Stimulated activated effector memory CD8-positive, alpha-beta T cell treated with anti-CD3 and anti-CD28 coated beads, Interleukin-12 subunit alpha, Interleukin-12 subunit beta, amount 100 ng/mL, for 72 hours (primary cell): ENCODE results near the gene MMS22L.
"Not testable (repeated sequence)": the region's sequence is repeated elsewhere in the genome, so short reads cannot be mapped to it uniquely, and the experiment has no call there.

Source experiments
- ATAC-seq: fragments of 150-1000 bp; cut with Tn5 transposase; 2 replicates; pipeline ENCODE4 v1.10.0; 2021
- DNase-seq, 2 donors: peaks; one replicate each; pipeline ENCODE4 v3.0.0; 2021 to 2022; ENCODE audit warnings: low spot score in 2 of 2
- H3K27ac Mint-ChIP-seq: one replicate; pipeline ENCODE4 v1.8.0; 2022; ENCODE audit warnings: mild to moderate bottlenecking, mixed read lengths
- H3K36me3 Mint-ChIP-seq: one replicate; pipeline ENCODE4 v1.8.0; 2022; ENCODE audit warnings: mild to moderate bottlenecking, mixed read lengths
- H3K4me1 Mint-ChIP-seq: one replicate; pipeline ENCODE4 v1.8.0; 2022; ENCODE audit warnings: mixed read lengths
- H3K4me3 Mint-ChIP-seq: one replicate; pipeline ENCODE4 v1.8.0; 2022; ENCODE audit warnings: mild to moderate bottlenecking, mixed read lengths
- H3K9me3 Mint-ChIP-seq: one replicate; pipeline ENCODE4 v1.8.0; 2022; ENCODE audit warnings: mixed read lengths

Gene MMS22L

GRCh38 chr6:97198046-97198565, 84.9 kb downstream of the MMS22L start:
- Mint-ChIP-seq H3K4me1 (no peaks in the 10 kb centered on the region), H3K27ac (no peak overlapping the region), H3K9me3 (no peaks in the 10 kb centered on the region), H3K4me3 (no peak overlapping the region), H3K36me3 (peaks cover 5% of the 10 kb centered on the region)
- no peak for ATAC-seq
- DNase-seq, result no peak

GRCh38 chr6:97195117-97195516, 87.9 kb downstream of the MMS22L start:
- Mint-ChIP-seq H3K36me3 (peaks cover 5% of the 10 kb centered on the region), H3K9me3 (no peaks in the 10 kb centered on the region), H3K4me3 (no peak overlapping the region), H3K4me1 (peaks cover 6% of the 10 kb centered on the region), H3K27ac (no peak overlapping the region)
- no peak for ATAC-seq
- DNase-seq, result no peak

GRCh38 chr6:97189767-97190166, 93.2 kb downstream of the MMS22L start:
- Mint-ChIP-seq H3K4me1 (peaks cover 6% of the 10 kb centered on the region), H3K27ac (no peak overlapping the region), H3K9me3 (no peaks in the 10 kb centered on the region), H3K4me3 (no peak overlapping the region), H3K36me3 (peaks cover 5% of the 10 kb centered on the region)
- ATAC-seq, result no peak
- DNase-seq, result no peak

GRCh38 chr6:97187951-97188350, 95.1 kb downstream of the MMS22L start:
- Mint-ChIP-seq H3K27ac (no peak overlapping the region), H3K9me3 (no peaks in the 10 kb centered on the region), H3K36me3 (no peaks in the 10 kb centered on the region), H3K4me3 (no peak overlapping the region), H3K4me1 (peaks cover 6% of the 10 kb centered on the region)
- no peak for DNase-seq
- no peak for ATAC-seq

- peaks cover 6% of the 10 kb centered on the region for H3K4me1 Mint-ChIP-seq
- ATAC-seq (peak; percentile 72), DNase-seq (peak; percentile 48 to 68)
- H3K36me3 Mint-ChIP-seq, result no peaks in the 10 kb centered on the region
- H3K4me3 Mint-ChIP-seq, result no peak overlapping the region
- no peak overlapping the region for H3K27ac Mint-ChIP-seq
- H3K9me3 Mint-ChIP-seq, result no peaks in the 10 kb centered on the region
Measured at GRCh38 chr6:97186416-97186999, 96.5 kb downstream of the MMS22L start.

- Mint-ChIP-seq H3K9me3 (no peaks in the 10 kb centered on the region), H3K4me3 (no peak overlapping the region), H3K27ac (no peak overlapping the region), H3K36me3 (peaks cover 23% of the 10 kb centered on the region), H3K4me1 (no peaks in the 10 kb centered on the region)
- DNase-seq (no peak), ATAC-seq (no peak)
Measured at GRCh38 chr6:97177905-97178304, 105.1 kb downstream of the MMS22L start.

GRCh38 chr6:97176468-97176867, 106.5 kb downstream of the MMS22L start:
- ATAC-seq (no peak), DNase-seq (no peak)
- Mint-ChIP-seq H3K36me3 (peaks cover 32% of the 10 kb centered on the region), H3K27ac (no peak overlapping the region), H3K4me1 (no peaks in the 10 kb centered on the region), H3K9me3 (no peaks in the 10 kb centered on the region), H3K4me3 (no peak overlapping the region)

- DNase-seq, result no peak
- Mint-ChIP-seq H3K9me3 (no peaks in the 10 kb centered on the region), H3K4me3 (no peak overlapping the region), H3K27ac (no peak overlapping the region), H3K36me3 (peaks cover 26% of the 10 kb centered on the region), H3K4me1 (no peaks in the 10 kb centered on the region)
- ATAC-seq, result no peak
Measured at GRCh38 chr6:97175806-97176205, 107.2 kb downstream of the MMS22L start.

- H3K4me3 Mint-ChIP-seq, result no peak overlapping the region
- ATAC-seq (no peak), DNase-seq (no peak)
- H3K9me3 Mint-ChIP-seq, result no peaks in the 10 kb centered on the region
- no peaks in the 10 kb centered on the region for H3K4me1 Mint-ChIP-seq
- H3K36me3 Mint-ChIP-seq, result peaks cover 24% of the 10 kb centered on the region
- no peak overlapping the region for H3K27ac Mint-ChIP-seq
Measured at GRCh38 chr6:97174471-97174870, 108.5 kb downstream of the MMS22L start.

- ATAC-seq (no peak), DNase-seq (no peak)
- no peaks in the 10 kb centered on the region for H3K4me1 Mint-ChIP-seq
- no peak overlapping the region for H3K27ac Mint-ChIP-seq
- H3K36me3 Mint-ChIP-seq, result peaks cover 25% of the 10 kb centered on the region
- H3K4me3 Mint-ChIP-seq, result no peak overlapping the region
- peaks cover 3% of the 10 kb centered on the region for H3K9me3 Mint-ChIP-seq
Measured at GRCh38 chr6:97160280-97160679, 122.7 kb downstream of the MMS22L start.

GRCh38 chr6:97155447-97155846, 127.6 kb downstream of the MMS22L start:
- not testable (repeated sequence) for DNase-seq, H3K4me3 Mint-ChIP-seq, H3K4me1 Mint-ChIP-seq, ATAC-seq, H3K27ac Mint-ChIP-seq, H3K9me3 Mint-ChIP-seq
- H3K36me3 Mint-ChIP-seq, result peaks cover 28% of the 10 kb centered on the region

GRCh38 chr6:97154015-97154414, 129.0 kb downstream of the MMS22L start:
- Mint-ChIP-seq H3K4me1 (no peaks in the 10 kb centered on the region), H3K36me3 (peaks cover 25% of the 10 kb centered on the region)

GRCh38 chr6:97151601-97152000, 131.4 kb downstream of the MMS22L start:
- Mint-ChIP-seq H3K27ac (no peak overlapping the region), H3K4me1 (no peaks in the 10 kb centered on the region)
- ATAC-seq, result no peak

More at GRCh38 chr6:97154015-97154414, 129.0 kb downstream of the MMS22L start:
- Mint-ChIP-seq H3K9me3 (no peaks in the 10 kb centered on the region), H3K27ac (no peak overlapping the region), H3K4me3 (no peak overlapping the region)
- DNase-seq (no peak), ATAC-seq (no peak)

GRCh38 chr6:97150932-97151331, 132.1 kb downstream of the MMS22L start:
- no peak overlapping the region for H3K4me3 Mint-ChIP-seq
- ATAC-seq, result no peak
- H3K9me3 Mint-ChIP-seq, result no peaks in the 10 kb centered on the region
- peaks cover 23% of the 10 kb centered on the region for H3K36me3 Mint-ChIP-seq
- H3K4me1 Mint-ChIP-seq, result no peaks in the 10 kb centered on the region
- DNase-seq, result no peak
- no peak overlapping the region for H3K27ac Mint-ChIP-seq

More at GRCh38 chr6:97151601-97152000, 131.4 kb downstream of the MMS22L start:
- peaks cover 23% of the 10 kb centered on the region for H3K36me3 Mint-ChIP-seq
- no peak overlapping the region for H3K4me3 Mint-ChIP-seq
- H3K9me3 Mint-ChIP-seq, result no peaks in the 10 kb centered on the region
- DNase-seq, result no peak

GRCh38 chr6:97147421-97147820, 135.6 kb downstream of the MMS22L start:
- H3K4me3 Mint-ChIP-seq, result no peak overlapping the region
- no peaks in the 10 kb centered on the region for H3K4me1 Mint-ChIP-seq
- H3K27ac Mint-ChIP-seq, result no peak overlapping the region
- H3K9me3 Mint-ChIP-seq, result no peaks in the 10 kb centered on the region
- ATAC-seq (no peak), DNase-seq (no peak)
- peaks cover 16% of the 10 kb centered on the region for H3K36me3 Mint-ChIP-seq

GRCh38 chr6:97145691-97146090, 137.3 kb downstream of the MMS22L start:
- H3K27ac Mint-ChIP-seq, result no peak overlapping the region
- no peaks in the 10 kb centered on the region for H3K4me1 Mint-ChIP-seq
- H3K4me3 Mint-ChIP-seq, result no peak overlapping the region
- DNase-seq (no peak), ATAC-seq (no peak)
- H3K36me3 Mint-ChIP-seq, result peaks cover 4% of the 10 kb centered on the region
- H3K9me3 Mint-ChIP-seq, result no peaks in the 10 kb centered on the region
